Stomach smooth muscle (tissue), 2 donors: ENCODE results near the gene FGF11.
A peak's percentile ranks its signal among the peaks of the same experiment; 100 is the strongest.
"Not testable (repeated sequence)": the region's sequence is repeated elsewhere in the genome, so short reads cannot be mapped to it uniquely, and the experiment has no call there.

ENCODE experiments used
- H3K27ac ChIP-seq: one replicate; pipeline ENCODE4 v1.7.0; 2013; ENCODE audit warnings: mild to moderate bottlenecking, low read length, inconsistent platforms
- H3K27me3 ChIP-seq, 2 donors: one replicate each; pipeline ENCODE4 v1.7.0; 2013; ENCODE audit warnings: low read length in 2 of 2; ENCODE audit not compliant: insufficient read depth in 2 of 2, control insufficient read depth in 1 of 2
- H3K36me3 ChIP-seq, 2 donors: one replicate each; pipeline ENCODE4 v1.7.0; 2013; ENCODE audit warnings: low read length in 2 of 2; ENCODE audit not compliant: control insufficient read depth in 2 of 2, insufficient read depth in 2 of 2
- H3K4me1 ChIP-seq: one replicate; pipeline ENCODE4 v1.7.0; 2013; ENCODE audit warnings: low read length; ENCODE audit not compliant: control insufficient read depth, insufficient read depth
- H3K4me3 ChIP-seq, 2 donors: one replicate each; pipeline ENCODE4 v1.7.0; 2013; ENCODE audit warnings: low read length in 2 of 2
- H3K9ac ChIP-seq, 2 donors: one replicate each; pipeline ENCODE4 v1.7.0; 2013; ENCODE audit warnings: low read length in 2 of 2, mild to moderate bottlenecking in 1 of 2
- H3K9me3 ChIP-seq, 2 donors: one replicate each; pipeline ENCODE4 v1.7.0; 2013; ENCODE audit warnings: low read length in 2 of 2; ENCODE audit not compliant: control insufficient read depth in 2 of 2
- donor health status: healthy.
- donor health status: Pancreatic carcinoma.

FGF11 gene

GRCh38 chr17:7482742-7483088, 43.4 kb downstream of the FGF11 start:
- Histone ChIP-seq H3K4me3 (peak overlapping the region; percentile 73 to 94), H3K27ac (peak overlapping the region; percentile 100), H3K9ac (peak overlapping the region; percentile 98 to 100), H3K4me1 (peaks cover 49% of the 10 kb centered on the region)
- H3K9me3 ChIP-seq, H3K36me3 ChIP-seq, H3K27me3 ChIP-seq: not testable (repeated sequence)

GRCh38 chr17:7483255-7484066, 44.1 kb downstream of the FGF11 start:
- Histone ChIP-seq H3K27me3 (no peaks in the 10 kb centered on the region), H3K4me1 (peaks cover 42% of the 10 kb centered on the region), H3K36me3 (no peaks in the 10 kb centered on the region), H3K9me3 (no peaks in the 10 kb centered on the region), H3K4me3 (peak overlapping the region; percentile 73 to 94), H3K9ac (peak overlapping the region; percentile 98 to 100), H3K27ac (peak overlapping the region; percentile 100)

GRCh38 chr17:7484067-7484918, 45.0 kb downstream of the FGF11 start, which contains the start of gene POLR2A:
Gene POLR2A, plus strand, starts transcription at chr17:7484366.
- H3K4me1 ChIP-seq, result peaks cover 42% of the 10 kb centered on the region
- H3K9me3 ChIP-seq, result no peaks in the 10 kb centered on the region
- H3K4me3 ChIP-seq, result peak within 1 kb of the TSS; percentile 73 to 94
- no peaks in the 10 kb centered on the region for H3K36me3 ChIP-seq
- H3K9ac ChIP-seq, result peak within 1 kb of the TSS; percentile 98 to 100
- H3K27me3 ChIP-seq, result no peaks in the 10 kb centered on the region
- H3K27ac ChIP-seq, result peak within 1 kb of the TSS; percentile 100

GRCh38 chr17:7484919-7485377, 45.6 kb downstream of the FGF11 start:
- H3K9ac ChIP-seq, result peak overlapping the region; percentile 64 to 75
- peaks cover 37% of the 10 kb centered on the region for H3K4me1 ChIP-seq
- H3K9me3 ChIP-seq, result no peaks in the 10 kb centered on the region
- H3K27ac ChIP-seq, result peak overlapping the region; percentile 100
- no peaks in the 10 kb centered on the region for H3K27me3 ChIP-seq
- no peaks in the 10 kb centered on the region for H3K36me3 ChIP-seq
- peak overlapping the region; percentile 64 to 94 for H3K4me3 ChIP-seq

GRCh38 chr17:7486181-7486580, 46.9 kb downstream of the FGF11 start:
- Histone ChIP-seq H3K9ac (peak overlapping the region; percentile 22 to 23), H3K27ac (no peak overlapping the region), H3K27me3 (no peaks in the 10 kb centered on the region), H3K4me3 (peak overlapping the region in 1 of 2 donors; percentile 64), H3K4me1 (peaks cover 31% of the 10 kb centered on the region), H3K9me3 (no peaks in the 10 kb centered on the region), H3K36me3 (no peaks in the 10 kb centered on the region)

GRCh38 chr17:7490144-7490543, 50.8 kb downstream of the FGF11 start:
- Histone ChIP-seq H3K9me3 (no peaks in the 10 kb centered on the region), H3K27ac (no peak overlapping the region), H3K4me3 (no peak overlapping the region), H3K36me3 (peaks cover 0 to 2% of the 10 kb centered on the region in 2 donors), H3K4me1 (peaks cover 16% of the 10 kb centered on the region), H3K9ac (no peak overlapping the region), H3K27me3 (no peaks in the 10 kb centered on the region)

- H3K4me1 ChIP-seq, result peaks cover 5% of the 10 kb centered on the region
- no peak overlapping the region for H3K4me3 ChIP-seq
- no peak overlapping the region for H3K27ac ChIP-seq
- peaks cover 6 to 12% of the 10 kb centered on the region in 2 donors for H3K36me3 ChIP-seq
- no peaks in the 10 kb centered on the region for H3K9me3 ChIP-seq
- H3K9ac ChIP-seq, result no peak overlapping the region
- no peaks in the 10 kb centered on the region for H3K27me3 ChIP-seq
Measured at GRCh38 chr17:7491583-7491982, 52.3 kb downstream of the FGF11 start.

GRCh38 chr17:7493941-7494340, 54.6 kb downstream of the FGF11 start:
- Histone ChIP-seq H3K4me1 (no peaks in the 10 kb centered on the region), H3K9me3 (no peaks in the 10 kb centered on the region), H3K27me3 (no peaks in the 10 kb centered on the region), H3K27ac (no peak overlapping the region), H3K4me3 (no peak overlapping the region), H3K9ac (no peak overlapping the region), H3K36me3 (peaks cover 27 to 34% of the 10 kb centered on the region in 2 donors)
